Activated naive CD4-positive, alpha-beta T cell treated with anti-CD3 and anti-CD28 coated beads, Interleukin-2, amount 50 U/mL, for 24 hours (primary cell): ENCODE measurements around the gene CCDC196.
A peak's percentile ranks its signal among the peaks of the same experiment; 100 is the strongest.
"Not testable (repeated sequence)": the region's sequence is repeated elsewhere in the genome, so short reads cannot be mapped to it uniquely, and the experiment has no call there.

Experiments used
- H3K27ac Mint-ChIP-seq: one replicate; pipeline ENCODE4 v1.8.0; 2021; ENCODE audit warnings: mild to moderate bottlenecking, mixed read lengths
- H3K27me3 Mint-ChIP-seq: one replicate; pipeline ENCODE4 v1.8.0; 2021; ENCODE audit warnings: mixed read lengths
- H3K36me3 Mint-ChIP-seq: one replicate; pipeline ENCODE4 v1.8.0; 2021; ENCODE audit warnings: mixed read lengths
- H3K4me1 Mint-ChIP-seq: one replicate; pipeline ENCODE4 v1.8.0; 2021; ENCODE audit warnings: mixed read lengths
- H3K4me3 Mint-ChIP-seq: one replicate; pipeline ENCODE4 v1.8.0; 2021; ENCODE audit warnings: mild to moderate bottlenecking, mixed read lengths
- H3K9me3 Mint-ChIP-seq: one replicate; pipeline ENCODE4 v1.8.0; 2021; ENCODE audit warnings: mixed read lengths

Gene CCDC196

DNA sequence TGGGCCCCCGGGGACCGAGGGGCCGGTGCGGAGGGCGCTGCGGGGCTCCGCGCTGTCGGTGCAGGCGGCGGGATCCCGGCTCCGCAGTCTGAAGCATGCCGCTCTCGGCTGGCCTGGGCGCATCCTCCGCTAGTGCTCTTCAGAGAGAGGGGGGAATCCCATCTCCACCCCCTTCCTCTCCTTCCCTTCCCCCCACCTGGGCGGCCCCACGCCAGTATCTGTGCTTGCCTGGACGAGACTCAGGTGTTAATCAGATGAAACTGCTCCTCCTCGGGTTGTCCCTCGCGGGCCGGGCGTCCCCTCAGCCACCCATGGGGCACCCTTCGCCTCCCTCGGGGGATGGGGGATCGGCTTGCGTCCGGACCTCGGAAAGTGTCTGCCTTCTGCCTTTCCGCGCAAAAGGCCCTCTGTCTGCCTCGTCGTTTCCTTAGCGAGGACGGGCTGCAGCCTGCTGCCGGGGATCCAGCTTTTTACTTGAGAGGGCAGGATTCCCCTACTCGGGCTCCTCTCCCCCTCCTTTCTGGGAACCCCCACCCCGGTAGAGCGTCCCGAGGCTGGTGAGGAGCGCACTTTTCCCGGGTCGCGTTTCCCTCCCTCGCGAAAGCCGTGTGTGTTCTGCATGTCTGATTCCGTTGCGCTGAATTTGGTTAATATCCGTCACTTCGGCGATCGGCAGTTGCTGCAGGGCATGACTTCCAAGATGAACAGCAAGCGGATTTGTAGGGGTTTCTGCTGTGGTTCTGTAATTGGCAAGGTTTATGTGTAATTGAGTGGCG lies 22.9 kb downstream of the CCDC196 start:
- Mint-ChIP-seq H3K27ac (peak overlapping the region; percentile 77), H3K27me3 (no peaks in the 10 kb centered on the region), H3K36me3 (no peaks in the 10 kb centered on the region), H3K9me3 (no peaks in the 10 kb centered on the region), H3K4me1 (peaks cover 42% of the 10 kb centered on the region), H3K4me3 (peak overlapping the region; percentile 92)

DNA sequence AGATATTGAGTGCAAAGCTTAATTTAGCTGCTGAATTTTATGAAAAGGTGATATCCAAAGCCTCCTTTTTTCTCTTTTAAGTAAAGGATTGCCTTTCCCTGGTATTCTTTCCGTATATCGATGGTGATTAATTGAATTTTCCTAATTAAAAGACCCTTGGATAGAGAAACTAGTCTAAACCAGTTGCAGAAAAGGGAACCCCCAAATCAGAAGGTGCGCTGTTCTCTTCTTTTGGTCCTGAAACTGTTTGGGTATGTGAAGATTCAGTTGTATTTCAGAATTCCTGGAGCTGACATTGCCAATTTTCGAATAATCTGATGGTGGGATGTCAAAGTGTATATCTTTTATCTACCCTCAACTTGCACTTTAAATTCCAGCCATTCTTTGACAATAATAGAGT lies 23.7 kb downstream of the CCDC196 start:
- Mint-ChIP-seq H3K9me3 (no peaks in the 10 kb centered on the region), H3K36me3 (no peaks in the 10 kb centered on the region), H3K4me3 (peak overlapping the region; percentile 92), H3K4me1 (peaks cover 42% of the 10 kb centered on the region), H3K27me3 (no peaks in the 10 kb centered on the region), H3K27ac (no peak overlapping the region)

- no peaks in the 10 kb centered on the region for H3K36me3 Mint-ChIP-seq
- H3K27ac Mint-ChIP-seq, result no peak overlapping the region
- no peaks in the 10 kb centered on the region for H3K9me3 Mint-ChIP-seq
- no peak overlapping the region for H3K4me3 Mint-ChIP-seq
- peaks cover 36% of the 10 kb centered on the region for H3K4me1 Mint-ChIP-seq
- H3K27me3 Mint-ChIP-seq, result no peaks in the 10 kb centered on the region
These were observed 25.7 kb downstream of the CCDC196 start for GRCh38 chr14:66511849-66512248.

GRCh38 chr14:66514213-66514612 lies 28.0 kb downstream of the CCDC196 start:
- Mint-ChIP-seq H3K9me3 (no peaks in the 10 kb centered on the region), H3K27me3 (no peaks in the 10 kb centered on the region), H3K27ac (no peak overlapping the region), H3K4me1 (peaks cover 30% of the 10 kb centered on the region), H3K4me3 (no peak overlapping the region), H3K36me3 (peaks cover 3% of the 10 kb centered on the region)

GRCh38 chr14:66530526-66530925 lies 44.4 kb downstream of the CCDC196 start:
- H3K4me1 Mint-ChIP-seq, result peaks cover 23% of the 10 kb centered on the region
- peaks cover 5% of the 10 kb centered on the region for H3K36me3 Mint-ChIP-seq
- no peaks in the 10 kb centered on the region for H3K9me3 Mint-ChIP-seq
- no peak overlapping the region for H3K4me3 Mint-ChIP-seq
- no peak overlapping the region for H3K27ac Mint-ChIP-seq
- no peaks in the 10 kb centered on the region for H3K27me3 Mint-ChIP-seq

GRCh38 chr14:66539034-66539433 lies 52.9 kb downstream of the CCDC196 start:
- no peaks in the 10 kb centered on the region for H3K9me3 Mint-ChIP-seq
- H3K36me3 Mint-ChIP-seq, result no peaks in the 10 kb centered on the region
- no peaks in the 10 kb centered on the region for H3K27me3 Mint-ChIP-seq
- H3K4me1 Mint-ChIP-seq, result peaks cover 33% of the 10 kb centered on the region
- no peak overlapping the region for H3K4me3 Mint-ChIP-seq
- H3K27ac Mint-ChIP-seq, result no peak overlapping the region

GRCh38 chr14:66540038-66540437 lies 53.9 kb downstream of the CCDC196 start:
- no peaks in the 10 kb centered on the region for H3K36me3 Mint-ChIP-seq
- no peaks in the 10 kb centered on the region for H3K27me3 Mint-ChIP-seq
- H3K4me3 Mint-ChIP-seq, result no peak overlapping the region

GRCh38 chr14:66541627-66542026 lies 55.5 kb downstream of the CCDC196 start:
- no peak overlapping the region for H3K27ac Mint-ChIP-seq
- H3K36me3 Mint-ChIP-seq, result no peaks in the 10 kb centered on the region
- H3K9me3 Mint-ChIP-seq, result no peaks in the 10 kb centered on the region
- H3K27me3 Mint-ChIP-seq, result no peaks in the 10 kb centered on the region
- no peak overlapping the region for H3K4me3 Mint-ChIP-seq
- H3K4me1 Mint-ChIP-seq, result peaks cover 27% of the 10 kb centered on the region

More at GRCh38 chr14:66540038-66540437, 53.9 kb downstream of the CCDC196 start:
- H3K4me1 Mint-ChIP-seq, result peaks cover 29% of the 10 kb centered on the region
- no peaks in the 10 kb centered on the region for H3K9me3 Mint-ChIP-seq
- H3K27ac Mint-ChIP-seq, result no peak overlapping the region

DNA sequence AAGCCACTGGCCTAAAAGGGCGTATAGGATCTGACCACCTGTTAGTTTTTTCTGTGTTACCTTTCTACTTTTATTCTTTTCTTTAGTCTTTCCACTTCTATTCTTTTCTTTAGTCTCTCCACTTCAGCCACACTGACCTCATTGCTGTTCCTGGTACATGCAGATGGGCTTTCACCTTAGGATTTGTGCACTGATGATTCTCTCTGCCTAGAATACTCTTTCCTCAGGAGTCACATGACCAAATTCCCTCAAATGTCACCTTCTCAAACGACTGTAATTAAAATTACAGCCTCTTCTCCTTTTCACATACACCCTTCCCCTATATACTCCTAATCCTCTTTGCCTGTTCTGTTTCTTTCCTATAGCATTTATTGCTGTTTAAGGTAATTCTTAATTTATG lies 57.8 kb downstream of the CCDC196 start:
- no peak overlapping the region for H3K27ac Mint-ChIP-seq
- peaks cover 4% of the 10 kb centered on the region for H3K36me3 Mint-ChIP-seq
- H3K9me3 Mint-ChIP-seq, result no peaks in the 10 kb centered on the region
- H3K4me1 Mint-ChIP-seq, result peaks cover 16% of the 10 kb centered on the region
- H3K4me3 Mint-ChIP-seq, result no peak overlapping the region
- no peaks in the 10 kb centered on the region for H3K27me3 Mint-ChIP-seq

GRCh38 chr14:66545191-66545590 lies 59.0 kb downstream of the CCDC196 start:
- H3K36me3 Mint-ChIP-seq, H3K27ac Mint-ChIP-seq, H3K27me3 Mint-ChIP-seq, H3K9me3 Mint-ChIP-seq, H3K4me3 Mint-ChIP-seq: not testable (repeated sequence)
- H3K4me1 Mint-ChIP-seq, result peaks cover 12% of the 10 kb centered on the region

- H3K27me3 Mint-ChIP-seq, H3K9me3 Mint-ChIP-seq, H3K27ac Mint-ChIP-seq, H3K36me3 Mint-ChIP-seq, H3K4me3 Mint-ChIP-seq: not testable (repeated sequence)
- peaks cover 10% of the 10 kb centered on the region for H3K4me1 Mint-ChIP-seq
These were observed 59.6 kb downstream of the CCDC196 start for GRCh38 chr14:66545751-66546150.
